ENCODE results near the gene CARNS1. TPM values are rescaled to one million over a fixed set of nuclear protein-coding genes. Genes with fewer than 3 reads are reported as not detected.
A peak's percentile ranks its signal among the peaks of the same experiment; 100 is the strongest.

CARNS1 gene
- polyA plus RNA-seq, 1 donor from 2014 or later, result not detected

DNA sequence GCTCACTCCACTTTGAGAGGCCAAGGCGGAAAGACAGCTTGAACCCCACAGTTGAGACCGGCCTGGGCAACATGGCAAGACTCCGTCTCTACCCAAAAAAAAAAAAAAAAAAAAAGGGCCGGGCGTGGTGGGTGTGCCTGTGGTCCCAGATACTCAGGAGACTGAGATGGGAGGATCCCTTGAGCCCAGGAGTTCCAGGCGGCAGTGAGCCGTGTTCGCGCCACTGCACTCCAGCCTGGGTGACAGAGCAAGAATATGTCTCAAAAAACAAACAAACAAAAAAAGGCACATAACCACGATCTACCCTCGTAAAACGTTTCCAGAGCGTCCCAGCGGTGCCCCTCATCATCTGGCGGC lies 24.6 kb upstream of the CARNS1 start:
- Histone ChIP-seq H3K79me2 (replicated peaks; ENCODE audit: insufficient read depth, low read length) (no peaks in the 10 kb centered on the region), H3K9me3 (ENCODE audit: low read length) (no peaks in the 10 kb centered on the region), H3K9me2 (ENCODE audit: insufficient read depth, low read length) (no peaks in the 10 kb centered on the region), H3F3A (ENCODE audit: insufficient read depth, low read length, poor library complexity, severe bottlenecking) (no peaks in the 10 kb centered on the region), H4K20me1 (ENCODE audit: insufficient read depth) (no peaks in the 10 kb centered on the region), H3K36me3 (ENCODE audit: insufficient read depth, low read length) (no peaks in the 10 kb centered on the region), H3K4me2 (ENCODE audit: low read length) (peak overlapping the region; percentile 34), H3K9ac (ENCODE audit: low read length) (peak overlapping the region; percentile 73), H2AFZ (ENCODE audit: low read depth, low read length) (no peak overlapping the region), H3K4me3 (ENCODE audit: low read length) (peak overlapping the region; percentile 88), H3K27me3 (ENCODE audit: insufficient read depth, low read depth, low read length) (no peaks in the 10 kb centered on the region), H3K27ac (ENCODE audit: low read length) (peak overlapping the region; percentile 48)
- TF ChIP-seq EP300 (conservative IDR thresholded peaks at IDR 0.05; ENCODE audit: poor library complexity, severe bottlenecking) (no peak), SMC3 (conservative IDR thresholded peaks at IDR 0.05; ENCODE audit: poor library complexity) (no peak), RAD21 (conservative IDR thresholded peaks at IDR 0.05) (no peak), TAF1 (IDR thresholded peaks at IDR 0.05; ENCODE audit: low read depth) (no peak), POLR2AphosphoS5 (IDR thresholded peaks at IDR 0.05) (no peak), MXI1 (conservative IDR thresholded peaks at IDR 0.05; ENCODE audit: poor library complexity, severe bottlenecking) (no peak), EZH2 (IDR thresholded peaks at IDR 0.05; ENCODE audit: borderline replicate concordance, insufficient read depth, low read length, poor library complexity, severe bottlenecking) (no peak)
- TF ChIP-seq, protein P1, sequence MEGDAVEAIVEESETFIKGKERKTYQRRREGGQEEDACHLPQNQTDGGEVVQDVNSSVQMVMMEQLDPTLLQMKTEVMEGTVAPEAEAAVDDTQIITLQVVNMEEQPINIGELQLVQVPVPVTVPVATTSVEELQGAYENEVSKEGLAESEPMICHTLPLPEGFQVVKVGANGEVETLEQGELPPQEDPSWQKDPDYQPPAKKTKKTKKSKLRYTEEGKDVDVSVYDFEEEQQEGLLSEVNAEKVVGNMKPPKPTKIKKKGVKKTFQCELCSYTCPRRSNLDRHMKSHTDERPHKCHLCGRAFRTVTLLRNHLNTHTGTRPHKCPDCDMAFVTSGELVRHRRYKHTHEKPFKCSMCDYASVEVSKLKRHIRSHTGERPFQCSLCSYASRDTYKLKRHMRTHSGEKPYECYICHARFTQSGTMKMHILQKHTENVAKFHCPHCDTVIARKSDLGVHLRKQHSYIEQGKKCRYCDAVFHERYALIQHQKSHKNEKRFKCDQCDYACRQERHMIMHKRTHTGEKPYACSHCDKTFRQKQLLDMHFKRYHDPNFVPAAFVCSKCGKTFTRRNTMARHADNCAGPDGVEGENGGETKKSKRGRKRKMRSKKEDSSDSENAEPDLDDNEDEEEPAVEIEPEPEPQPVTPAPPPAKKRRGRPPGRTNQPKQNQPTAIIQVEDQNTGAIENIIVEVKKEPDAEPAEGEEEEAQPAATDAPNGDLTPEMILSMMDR (IDR thresholded peaks at IDR 0.05; ENCODE audit: poor library complexity, severe bottlenecking), result no peak
- TF ChIP-seq, protein P2, sequence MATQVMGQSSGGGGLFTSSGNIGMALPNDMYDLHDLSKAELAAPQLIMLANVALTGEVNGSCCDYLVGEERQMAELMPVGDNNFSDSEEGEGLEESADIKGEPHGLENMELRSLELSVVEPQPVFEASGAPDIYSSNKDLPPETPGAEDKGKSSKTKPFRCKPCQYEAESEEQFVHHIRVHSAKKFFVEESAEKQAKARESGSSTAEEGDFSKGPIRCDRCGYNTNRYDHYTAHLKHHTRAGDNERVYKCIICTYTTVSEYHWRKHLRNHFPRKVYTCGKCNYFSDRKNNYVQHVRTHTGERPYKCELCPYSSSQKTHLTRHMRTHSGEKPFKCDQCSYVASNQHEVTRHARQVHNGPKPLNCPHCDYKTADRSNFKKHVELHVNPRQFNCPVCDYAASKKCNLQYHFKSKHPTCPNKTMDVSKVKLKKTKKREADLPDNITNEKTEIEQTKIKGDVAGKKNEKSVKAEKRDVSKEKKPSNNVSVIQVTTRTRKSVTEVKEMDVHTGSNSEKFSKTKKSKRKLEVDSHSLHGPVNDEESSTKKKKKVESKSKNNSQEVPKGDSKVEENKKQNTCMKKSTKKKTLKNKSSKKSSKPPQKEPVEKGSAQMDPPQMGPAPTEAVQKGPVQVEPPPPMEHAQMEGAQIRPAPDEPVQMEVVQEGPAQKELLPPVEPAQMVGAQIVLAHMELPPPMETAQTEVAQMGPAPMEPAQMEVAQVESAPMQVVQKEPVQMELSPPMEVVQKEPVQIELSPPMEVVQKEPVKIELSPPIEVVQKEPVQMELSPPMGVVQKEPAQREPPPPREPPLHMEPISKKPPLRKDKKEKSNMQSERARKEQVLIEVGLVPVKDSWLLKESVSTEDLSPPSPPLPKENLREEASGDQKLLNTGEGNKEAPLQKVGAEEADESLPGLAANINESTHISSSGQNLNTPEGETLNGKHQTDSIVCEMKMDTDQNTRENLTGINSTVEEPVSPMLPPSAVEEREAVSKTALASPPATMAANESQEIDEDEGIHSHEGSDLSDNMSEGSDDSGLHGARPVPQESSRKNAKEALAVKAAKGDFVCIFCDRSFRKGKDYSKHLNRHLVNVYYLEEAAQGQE (IDR thresholded peaks at IDR 0.05; ENCODE audit: borderline replicate concordance), result no peak

DNA sequence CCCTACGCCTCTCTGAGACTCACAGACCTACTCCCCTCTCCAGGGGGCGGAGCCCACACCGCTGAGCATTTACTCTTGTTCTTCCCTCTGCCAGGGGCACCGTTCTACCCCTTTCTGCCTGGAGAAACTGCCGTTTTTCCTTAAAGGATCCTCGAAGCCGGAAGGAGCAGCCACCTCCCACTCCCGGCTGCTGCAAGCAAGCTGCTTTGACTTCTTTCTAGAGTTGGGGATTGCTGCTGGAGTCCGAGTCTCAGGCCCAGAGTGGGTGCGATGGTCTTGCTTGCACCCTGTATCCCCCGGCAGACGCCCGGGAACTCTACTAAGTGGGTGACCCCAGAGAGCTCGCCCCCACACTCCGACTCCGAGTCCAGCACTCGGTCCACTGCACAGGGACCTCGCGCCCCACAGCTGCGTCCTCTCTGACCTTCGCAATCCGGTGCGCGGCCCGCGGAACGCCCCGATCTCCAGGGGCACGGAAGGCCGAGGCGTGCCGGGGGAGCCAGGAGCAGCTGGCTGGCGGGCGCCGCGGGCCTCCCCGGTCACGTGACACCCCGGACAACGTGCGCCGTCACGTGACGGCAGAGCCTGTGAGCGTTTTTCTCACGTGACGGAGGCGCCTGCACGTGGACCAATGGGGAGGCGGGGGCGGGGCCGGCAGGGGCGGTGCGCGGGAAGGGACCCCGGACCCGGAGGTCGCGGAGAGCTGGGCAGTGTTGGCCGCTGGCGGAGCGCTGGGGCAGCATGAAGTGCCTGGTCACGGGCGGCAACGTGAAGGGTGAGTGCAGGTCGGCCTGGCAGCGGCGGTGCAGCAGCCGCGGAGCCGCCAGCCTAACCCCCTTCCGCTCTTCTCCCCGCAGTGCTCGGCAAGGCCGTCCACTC lies 23.9 kb upstream of the CARNS1 start, which contains the start of gene RAD9A:
Gene RAD9A (plus strand): TSS at position 683 of the 879 bp plus-strand sequence. CDS start 59 bp downstream, at position 742.
- Histone ChIP-seq H3K79me2 (replicated peaks; ENCODE audit: insufficient read depth, low read length) (no peaks in the 10 kb centered on the region), H4K20me1 (ENCODE audit: insufficient read depth) (no peaks in the 10 kb centered on the region), H3K27ac (ENCODE audit: low read length) (peak within 1 kb of the TSS; percentile 48), H3K9me3 (ENCODE audit: low read length) (no peaks in the 10 kb centered on the region), H3F3A (ENCODE audit: insufficient read depth, low read length, poor library complexity, severe bottlenecking) (no peaks in the 10 kb centered on the region), H2AFZ (ENCODE audit: low read depth, low read length) (peak within 1 kb of the TSS; percentile 78), H3K4me3 (ENCODE audit: low read length) (peak within 1 kb of the TSS; percentile 88), H3K27me3 (ENCODE audit: insufficient read depth, low read depth, low read length) (no peaks in the 10 kb centered on the region), H3K4me2 (ENCODE audit: low read length) (peak within 1 kb of the TSS; percentile 76), H3K9me2 (ENCODE audit: insufficient read depth, low read length) (no peaks in the 10 kb centered on the region), H3K36me3 (ENCODE audit: insufficient read depth, low read length) (no peaks in the 10 kb centered on the region), H3K9ac (ENCODE audit: low read length) (peak within 1 kb of the TSS; percentile 73)
- TF ChIP-seq TAF1 (IDR thresholded peaks at IDR 0.05; ENCODE audit: low read depth) (no peak), SMC3 (conservative IDR thresholded peaks at IDR 0.05; ENCODE audit: poor library complexity) (peak; percentile 41), MXI1 (conservative IDR thresholded peaks at IDR 0.05; ENCODE audit: poor library complexity, severe bottlenecking) (peak; percentile 95), POLR2AphosphoS5 (IDR thresholded peaks at IDR 0.05) (peak; percentile 75), RAD21 (conservative IDR thresholded peaks at IDR 0.05) (no peak), EP300 (conservative IDR thresholded peaks at IDR 0.05; ENCODE audit: poor library complexity, severe bottlenecking) (peak; percentile 43), EZH2 (IDR thresholded peaks at IDR 0.05; ENCODE audit: borderline replicate concordance, insufficient read depth, low read length, poor library complexity, severe bottlenecking) (no peak)
- TF ChIP-seq, protein P2 (IDR thresholded peaks at IDR 0.05; ENCODE audit: borderline replicate concordance), result no peak
- TF ChIP-seq, protein P1 (IDR thresholded peaks at IDR 0.05; ENCODE audit: poor library complexity, severe bottlenecking), result peak; percentile 11

Data from neural cell (in vitro differentiated cells).